Mesenchymal stem cell (in vitro differentiated cells and primary cell): ENCODE data around the gene DAGLB.
"Not testable (repeated sequence)": the region's sequence is repeated elsewhere in the genome, so short reads cannot be mapped to it uniquely, and the experiment has no call there.

ENCODE experiments used
- DNase-seq: peaks from one replicate; pipeline ENCODE4 v3.0.0-alpha.2; 2013
- H2AFZ ChIP-seq: one replicate; pipeline ENCODE4 v1.6.1; 2013; ENCODE audit warnings: low read depth, mild to moderate bottlenecking, control low read depth, inconsistent platforms, low read length, moderate library complexity
- H2AK5ac ChIP-seq: 2 replicates; pipeline ENCODE4 v1.6.1; 2013; ENCODE audit warnings: low read length, moderate library complexity, mild to moderate bottlenecking, inconsistent platforms; ENCODE audit not compliant: severe bottlenecking
- H2BK120ac ChIP-seq: one replicate; pipeline ENCODE4 v1.6.1; 2013; ENCODE audit warnings: low read depth, mild to moderate bottlenecking, inconsistent platforms, low read length, moderate library complexity
- H2BK12ac ChIP-seq, 2 experiments: one replicate each; pipeline ENCODE4 v1.6.1; 2013; ENCODE audit warnings: inconsistent platforms in 2 of 2, low read length in 2 of 2, mild to moderate bottlenecking in 2 of 2, moderate library complexity in 2 of 2, control low read depth in 1 of 2
- H2BK15ac ChIP-seq: one replicate; pipeline ENCODE4 v1.6.1; 2013; ENCODE audit warnings: mild to moderate bottlenecking, low read depth, inconsistent platforms; ENCODE audit not compliant: poor library complexity, severe bottlenecking
- H2BK5ac ChIP-seq: 2 replicates; pipeline ENCODE4 v1.6.1; 2013; ENCODE audit warnings: low read depth, mild to moderate bottlenecking, low read length, control low read depth, inconsistent platforms; ENCODE audit not compliant: poor library complexity, severe bottlenecking
- H3K14ac ChIP-seq, 2 experiments: one replicate each; pipeline ENCODE4 v1.6.1; 2013; ENCODE audit warnings: inconsistent platforms in 2 of 2, low read length in 2 of 2, control low read depth in 1 of 2, mild to moderate bottlenecking in 1 of 2, moderate library complexity in 1 of 2
- H3K18ac ChIP-seq, 2 experiments: one replicate each; pipeline ENCODE4 v1.6.1; 2013; ENCODE audit warnings: inconsistent platforms in 2 of 2, low read length in 2 of 2, control low read depth in 1 of 2, low read depth in 1 of 2, mild to moderate bottlenecking in 1 of 2
- H3K23ac ChIP-seq, 2 experiments: one replicate each; pipeline ENCODE4 v1.6.1; 2013; ENCODE audit warnings: inconsistent platforms in 2 of 2, low read length in 2 of 2, mild to moderate bottlenecking in 2 of 2, moderate library complexity in 2 of 2, control low read depth in 1 of 2
- H3K27ac ChIP-seq: 2 replicates; pipeline ENCODE4 v1.5.1; 2013; ENCODE audit warnings: mild to moderate bottlenecking, moderate library complexity, low read length, control low read depth, inconsistent platforms; ENCODE audit not compliant: poor library complexity, severe bottlenecking
- H3K27me3 ChIP-seq, 2 experiments: 2 replicates each; pipeline versions ENCODE4 v1.6.1 to v1.7.0; 2013; ENCODE audit warnings: low read length in 2 of 2, mild to moderate bottlenecking in 2 of 2, moderate library complexity in 2 of 2, control low read depth in 1 of 2, inconsistent platforms in 1 of 2; ENCODE audit not compliant: control insufficient read depth in 1 of 2, insufficient read depth in 1 of 2
- H3K36me3 ChIP-seq, 2 experiments: 2 replicates each; pipeline versions ENCODE4 v1.6.1 to v1.7.0; 2013; ENCODE audit warnings: low read length in 2 of 2, control low read depth in 1 of 2, inconsistent platforms in 1 of 2, low read depth in 1 of 2, mild to moderate bottlenecking in 1 of 2; ENCODE audit not compliant: insufficient read depth in 2 of 2, control insufficient read depth in 1 of 2
- H3K4ac ChIP-seq, 2 experiments: one replicate each; pipeline ENCODE4 v1.6.1; 2013; ENCODE audit warnings: inconsistent platforms in 2 of 2, low read length in 2 of 2, mild to moderate bottlenecking in 2 of 2, moderate library complexity in 2 of 2, control low read depth in 1 of 2, low read depth in 1 of 2
- H3K4me1 ChIP-seq: 2 replicates; pipeline ENCODE4 v1.6.1; 2013; ENCODE audit warnings: low read depth, low read length, control low read depth; ENCODE audit not compliant: control insufficient read depth, insufficient read depth
- H3K4me2 ChIP-seq: 2 replicates; pipeline ENCODE4 v1.6.1; 2013; ENCODE audit warnings: low read length, mild to moderate bottlenecking, inconsistent platforms; ENCODE audit not compliant: poor library complexity, severe bottlenecking
- H3K4me3 ChIP-seq, 2 experiments: 2 replicates each; pipeline versions ENCODE4 v1.5.1 to v1.7.0; 2013; ENCODE audit warnings: low read length in 2 of 2, mild to moderate bottlenecking in 2 of 2, control low read depth in 1 of 2, low read depth in 1 of 2; ENCODE audit not compliant: insufficient read depth in 1 of 2
- H3K79me1 ChIP-seq: replicated peaks from 2 replicates; pipeline ENCODE4 v1.6.1; 2013; ENCODE audit warnings: mild to moderate bottlenecking, control low read depth, low read length, inconsistent platforms; ENCODE audit not compliant: poor library complexity, severe bottlenecking
- H3K9ac ChIP-seq: 2 replicates; pipeline ENCODE4 v1.7.0; 2013; ENCODE audit warnings: mild to moderate bottlenecking, low read length, moderate library complexity
- H3K9me3 ChIP-seq: 2 replicates; pipeline ENCODE4 v1.7.0; 2013; ENCODE audit warnings: mild to moderate bottlenecking, low read length; ENCODE audit not compliant: control insufficient read depth
- H4K8ac ChIP-seq: one replicate; pipeline ENCODE4 v1.6.1; 2013; ENCODE audit warnings: inconsistent platforms, mild to moderate bottlenecking, low read length, moderate library complexity
- H4K91ac ChIP-seq: one replicate; pipeline ENCODE4 v1.6.1; 2013; ENCODE audit warnings: mild to moderate bottlenecking, low read length, inconsistent platforms
- WGBS: methylation state at CpG from one replicate; pipeline ENCODE4 v1.1.7; 2013; ENCODE audit warnings: mixed read lengths; 5-methylcytosine and 5-hydroxymethylcytosine counted together

DAGLB gene

DNA sequence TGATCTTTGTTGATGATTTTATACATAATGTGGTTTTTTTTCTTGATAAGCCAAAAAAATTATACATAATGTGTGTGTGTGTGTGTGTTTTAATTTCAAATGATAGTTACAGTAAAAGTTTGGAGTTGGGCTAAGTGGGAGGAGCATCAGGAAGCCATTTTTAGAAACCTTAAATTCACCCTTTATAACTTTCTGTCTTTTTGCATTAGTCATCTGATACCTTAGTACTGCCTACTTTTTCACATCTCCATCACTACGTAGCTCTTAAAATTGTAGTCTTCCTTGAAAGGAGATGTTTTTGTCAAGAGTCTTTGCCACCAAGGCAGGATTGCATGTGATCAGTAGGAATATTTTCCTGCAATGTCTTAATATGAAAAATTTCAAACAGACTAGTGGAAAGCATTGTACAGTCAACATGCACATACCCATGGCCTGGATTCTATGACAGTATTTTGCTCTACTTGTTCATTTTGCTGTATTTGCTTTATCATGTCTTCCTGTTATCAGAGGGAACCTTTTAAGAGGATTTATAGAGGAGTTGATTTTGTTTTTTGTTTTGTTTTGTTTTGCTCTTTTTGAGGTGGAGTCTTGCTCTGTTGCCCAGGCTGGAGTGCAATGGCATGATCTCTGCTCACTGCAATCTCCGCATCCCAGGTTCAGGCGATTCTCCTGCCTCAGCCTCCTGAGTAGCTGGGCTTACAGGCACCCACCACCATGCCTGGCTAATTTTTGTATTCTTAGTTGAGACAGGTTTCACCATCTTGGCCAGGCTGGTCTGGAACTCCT lies 67.3 kb downstream of the DAGLB start:
- H3K4me2 ChIP-seq = no peak overlapping the region
- WGBS = 100% methylated on average over 2 of the region's 3 CpGs
- no peak for DNase-seq
- no peaks in the 10 kb centered on the region for H3K27me3 ChIP-seq
- no peak overlapping the region for H3K23ac ChIP-seq
- H4K91ac ChIP-seq = no peak overlapping the region
- H3K36me3 ChIP-seq = peaks cover 12 to 17% of the 10 kb centered on the region in 2 experiments
- H2BK5ac ChIP-seq = no peak overlapping the region
- no peak overlapping the region for H2BK15ac ChIP-seq
- no peak overlapping the region for H2BK120ac ChIP-seq
- H4K8ac ChIP-seq = no peak overlapping the region
- no peak overlapping the region for H3K18ac ChIP-seq
- no peak overlapping the region for H2AK5ac ChIP-seq
- no peak overlapping the region for H3K4ac ChIP-seq
- H2BK12ac ChIP-seq = no peak overlapping the region
- H3K14ac ChIP-seq = no peak overlapping the region
- peaks cover 28% of the 10 kb centered on the region for H3K4me1 ChIP-seq
- no peak overlapping the region for H2AFZ ChIP-seq
- no peaks in the 10 kb centered on the region for H3K79me1 ChIP-seq
- H3K9me3 ChIP-seq = no peaks in the 10 kb centered on the region
- H3K4me3 ChIP-seq = no peak overlapping the region
- no peak overlapping the region for H3K9ac ChIP-seq
- H3K27ac ChIP-seq = no peak overlapping the region

DNA sequence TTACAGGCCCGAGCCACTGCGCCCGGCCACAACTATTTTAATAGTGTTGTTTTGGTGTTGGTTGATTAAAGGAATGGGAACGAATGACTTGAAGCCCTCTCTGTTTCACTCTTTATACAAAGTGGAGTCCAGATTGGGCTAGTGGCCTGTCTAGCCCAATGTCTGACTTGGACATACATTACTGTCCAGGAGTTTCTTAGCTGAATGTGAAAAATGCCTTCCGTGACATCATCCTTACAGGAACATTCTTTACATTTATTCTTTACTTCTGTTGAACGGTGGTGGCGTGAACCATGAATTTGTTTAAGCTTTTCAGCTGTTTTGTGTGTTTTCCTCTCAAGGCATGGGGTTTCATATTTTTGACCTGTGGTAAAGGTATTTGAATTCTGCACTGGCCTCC lies 67.9 kb downstream of the DAGLB start:
- H3K9me3 ChIP-seq = no peaks in the 10 kb centered on the region
- WGBS = 75% methylated on average over 6 of the region's 7 CpGs
- H2BK5ac ChIP-seq = no peak overlapping the region
- H3K4me3 ChIP-seq = no peak overlapping the region
- H3K9ac ChIP-seq = no peak overlapping the region
- H2AFZ ChIP-seq = no peak overlapping the region
- no peak overlapping the region for H3K18ac ChIP-seq
- H3K4me1 ChIP-seq = peaks cover 28% of the 10 kb centered on the region
- H2BK15ac ChIP-seq = no peak overlapping the region
- H4K91ac ChIP-seq = no peak overlapping the region
- no peak overlapping the region for H4K8ac ChIP-seq
- no peak overlapping the region for H3K4ac ChIP-seq
- H3K14ac ChIP-seq = no peak overlapping the region
- no peaks in the 10 kb centered on the region for H3K27me3 ChIP-seq
- H2BK120ac ChIP-seq = no peak overlapping the region
- H3K36me3 ChIP-seq = peaks cover 12 to 17% of the 10 kb centered on the region in 2 experiments
- DNase-seq = no peak
- peak overlapping the region; percentile 14 for H3K4me2 ChIP-seq
- H2AK5ac ChIP-seq = no peak overlapping the region
- H3K23ac ChIP-seq = no peak overlapping the region
- no peak overlapping the region for H2BK12ac ChIP-seq
- no peak overlapping the region for H3K27ac ChIP-seq
- H3K79me1 ChIP-seq = no peaks in the 10 kb centered on the region

DNA sequence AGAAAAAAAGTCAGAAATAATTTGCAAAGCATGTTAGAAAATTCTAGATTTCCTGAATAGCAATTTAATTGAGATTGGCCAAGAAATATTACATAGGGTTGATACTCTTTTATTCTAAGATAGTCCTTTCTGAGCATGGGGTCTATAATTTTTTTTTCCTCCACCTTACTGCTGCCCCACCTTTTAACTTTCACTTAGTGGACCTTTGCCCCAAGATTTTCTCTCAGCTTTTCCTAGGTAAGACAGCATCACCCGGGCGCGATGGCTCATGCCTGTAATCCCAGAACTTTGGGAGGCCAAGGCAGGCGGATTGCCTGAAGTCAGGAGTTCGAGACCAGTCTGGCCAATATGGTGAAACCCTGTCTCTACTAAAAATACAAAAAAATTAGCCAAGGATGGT lies 69.2 kb downstream of the DAGLB start:
- peaks cover 18% of the 10 kb centered on the region for H3K4me1 ChIP-seq
- not testable (repeated sequence) for H3K79me1 ChIP-seq, H3K27ac ChIP-seq, H4K91ac ChIP-seq, H3K9me3 ChIP-seq, DNase-seq, H3K27me3 ChIP-seq, H3K14ac ChIP-seq, H3K9ac ChIP-seq, H2BK12ac ChIP-seq, H2AK5ac ChIP-seq, H2BK5ac ChIP-seq, H3K4me3 ChIP-seq, H3K23ac ChIP-seq, H2BK120ac ChIP-seq, H2AFZ ChIP-seq, H3K4ac ChIP-seq, H2BK15ac ChIP-seq, H4K8ac ChIP-seq, H3K18ac ChIP-seq, H3K4me2 ChIP-seq
- H3K36me3 ChIP-seq = peaks cover 8 to 17% of the 10 kb centered on the region in 2 experiments
- 98% methylated on average over 5 of the region's 5 CpGs for WGBS

DNA sequence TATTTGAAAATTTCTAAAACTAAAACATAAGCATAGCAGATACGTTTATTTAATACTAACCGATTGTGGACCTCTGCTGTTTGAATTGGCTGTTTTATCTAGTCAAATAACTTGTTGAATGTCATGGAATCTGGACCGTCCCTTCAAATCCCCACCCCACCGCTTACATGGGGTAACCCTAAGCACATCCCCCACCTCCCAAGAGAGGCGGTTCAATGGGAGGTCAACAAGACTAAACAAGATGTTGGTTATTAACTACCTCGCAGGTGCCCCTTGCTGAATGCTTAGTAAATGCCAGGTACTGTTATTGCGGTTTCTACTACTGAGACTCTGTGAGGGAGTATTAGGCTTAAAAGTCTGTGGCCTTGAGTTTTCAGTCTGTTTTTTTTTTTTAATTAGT lies 70.9 kb downstream of the DAGLB start:
- H3K79me1 ChIP-seq = no peaks in the 10 kb centered on the region
- H4K8ac ChIP-seq = no peak overlapping the region
- 88% methylated on average over 5 of the region's 7 CpGs for WGBS
- no peak overlapping the region for H2AK5ac ChIP-seq
- no peak overlapping the region for H2BK12ac ChIP-seq
- H3K9me3 ChIP-seq = no peaks in the 10 kb centered on the region
- peak overlapping the region; percentile 63 for H3K4me2 ChIP-seq
- H3K14ac ChIP-seq = no peak overlapping the region
- no peak overlapping the region for H2BK15ac ChIP-seq
- H3K9ac ChIP-seq = peak overlapping the region; percentile 97
- H2BK5ac ChIP-seq = no peak overlapping the region
- H2AFZ ChIP-seq = no peak overlapping the region
- peaks cover 12% of the 10 kb centered on the region for H3K4me1 ChIP-seq
- no peak overlapping the region for H3K4ac ChIP-seq
- peak overlapping the region in 1 of 2 experiments; percentile 84 for H3K4me3 ChIP-seq
- no peak overlapping the region for H3K23ac ChIP-seq
- no peak overlapping the region for H3K27ac ChIP-seq
- peaks cover 8 to 14% of the 10 kb centered on the region in 2 experiments for H3K36me3 ChIP-seq
- no peak overlapping the region for H2BK120ac ChIP-seq
- H3K27me3 ChIP-seq = no peaks in the 10 kb centered on the region
- no peak overlapping the region for H4K91ac ChIP-seq
- no peak for DNase-seq
- no peak overlapping the region for H3K18ac ChIP-seq
